ENCODE data around the gene ENPEP. TPM values are rescaled to one million over a fixed set of nuclear protein-coding genes. Genes with fewer than 3 reads are reported as not detected.

ENPEP gene
- total RNA-seq, 1 donor from 2014 or later, result not detected

DNA sequence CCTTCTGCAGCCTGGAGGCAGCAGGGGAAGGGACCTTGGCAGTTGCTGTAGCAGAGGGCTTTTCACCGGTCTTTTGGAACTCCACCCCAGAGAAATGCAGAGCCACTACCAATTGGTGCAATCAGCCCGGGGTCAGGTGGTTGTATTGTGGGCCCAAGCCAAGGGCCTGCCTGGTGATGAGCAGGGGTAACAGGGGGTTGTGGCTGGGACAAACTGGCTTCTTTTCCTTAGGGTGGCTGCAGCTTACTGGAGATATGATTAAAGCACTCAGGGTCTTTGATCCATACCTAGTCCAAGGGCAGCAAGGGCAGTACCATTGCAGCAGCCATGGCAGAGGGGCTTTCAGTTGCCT lies 28.1 kb downstream of the ENPEP start:
- ATAC-seq (ENCODE audit: low read depth) (no peak), DNase-seq (no peak)
- intact Hi-C loops (cut with micrococcal nuclease), result no loop called here
- no peaks in the 10 kb centered on the region for H3K36me3 Mint-ChIP-seq (ENCODE audit: low read depth)
- H3K27me3 Mint-ChIP-seq, result peaks cover 9% of the 10 kb centered on the region
- POLR2A ChIA-PET, result no interaction called here
- TF ChIP-seq CTCF (IDR thresholded peaks at IDR 0.05), result no peak
- no peaks in the 10 kb centered on the region for H3K9me3 Mint-ChIP-seq
- no peaks in the 10 kb centered on the region for H3K4me1 Mint-ChIP-seq
- no peak overlapping the region for H3K27ac Mint-ChIP-seq
- H3K4me3 Mint-ChIP-seq, result no peak overlapping the region
- CTCF ChIA-PET, result no interaction called here

DNA sequence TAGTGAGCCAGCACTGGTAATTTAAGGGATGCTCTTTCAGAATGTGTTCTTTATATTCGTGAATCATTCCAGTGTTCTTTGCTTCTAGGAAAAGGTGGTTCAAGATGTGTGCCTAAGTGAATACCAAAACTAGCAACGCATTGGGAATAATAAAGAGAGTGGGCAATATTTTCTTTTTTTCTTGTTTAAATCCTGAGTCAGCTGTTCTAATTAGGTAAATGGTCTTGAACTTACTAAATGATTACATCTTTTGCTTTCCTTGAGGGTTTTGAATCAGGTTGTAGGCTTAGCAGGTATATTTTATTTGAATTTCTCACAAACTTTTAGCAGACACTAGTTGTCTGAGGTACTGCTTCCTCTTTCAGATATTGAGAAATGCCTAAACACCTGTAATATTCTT lies 29.5 kb downstream of the ENPEP start:
- POLR2A ChIA-PET, result no interaction called here
- CTCF ChIA-PET, result interaction anchor here (1.4 kb wide), 1 partner anchor 13 kb away, joined by 3 read pairs; no protein-coding TSS in a partner anchor
- no peaks in the 10 kb centered on the region for H3K9me3 Mint-ChIP-seq
- intact Hi-C loops (cut with micrococcal nuclease), result no loop called here
- no peak for TF ChIP-seq CTCF (IDR thresholded peaks at IDR 0.05)
- ATAC-seq (ENCODE audit: low read depth) (no peak), DNase-seq (no peak)
- H3K4me1 Mint-ChIP-seq, result no peaks in the 10 kb centered on the region
- H3K4me3 Mint-ChIP-seq, result no peak overlapping the region
- no peak overlapping the region for H3K27ac Mint-ChIP-seq
- H3K36me3 Mint-ChIP-seq (ENCODE audit: low read depth), result no peaks in the 10 kb centered on the region
- H3K27me3 Mint-ChIP-seq, result peaks cover 9% of the 10 kb centered on the region

- H3K27me3 Mint-ChIP-seq, result peaks cover 4% of the 10 kb centered on the region
- no peaks in the 10 kb centered on the region for H3K36me3 Mint-ChIP-seq (ENCODE audit: low read depth)
- ATAC-seq (ENCODE audit: low read depth) (no peak), DNase-seq (no peak)
- no peaks in the 10 kb centered on the region for H3K4me1 Mint-ChIP-seq
- TF ChIP-seq CTCF (IDR thresholded peaks at IDR 0.05), result no peak
- intact Hi-C loops (cut with micrococcal nuclease), result no loop called here
- POLR2A ChIA-PET, result no interaction called here
- CTCF ChIA-PET, result interaction anchor here (0.6 to 14.3 kb wide), 8 partner anchors 8 to 512 kb away, joined by 3 to 232 read pairs (median 4); no protein-coding TSS in a partner anchor
- no peak overlapping the region for H3K27ac Mint-ChIP-seq
- H3K4me3 Mint-ChIP-seq, result no peak overlapping the region
- H3K9me3 Mint-ChIP-seq, result no peaks in the 10 kb centered on the region
Measured at GRCh38 chr4:110508827-110509710, 33.1 kb downstream of the ENPEP start.

GRCh38 chr4:110510277-110510676 lies 34.3 kb downstream of the ENPEP start:
- TF ChIP-seq CTCF (IDR thresholded peaks at IDR 0.05), result no peak
- no peak for ATAC-seq (ENCODE audit: low read depth)
- no peak for DNase-seq
- no peaks in the 10 kb centered on the region for H3K9me3 Mint-ChIP-seq
- POLR2A ChIA-PET, result no interaction called here
- H3K4me3 Mint-ChIP-seq, result no peak overlapping the region
- H3K36me3 Mint-ChIP-seq (ENCODE audit: low read depth), result no peaks in the 10 kb centered on the region
- intact Hi-C loops (cut with micrococcal nuclease), result loop anchor here (10.0 kb wide), 1 partner anchor 165 kb away; no protein-coding TSS in a partner anchor
- peaks cover 4% of the 10 kb centered on the region for H3K27me3 Mint-ChIP-seq
- CTCF ChIA-PET, result interaction anchor here (0.7 to 14.3 kb wide), 9 partner anchors 11 to 514 kb away, joined by 3 to 232 read pairs (median 5); no protein-coding TSS in a partner anchor
- no peak overlapping the region for H3K27ac Mint-ChIP-seq
- H3K4me1 Mint-ChIP-seq, result peaks cover 4% of the 10 kb centered on the region

DNA sequence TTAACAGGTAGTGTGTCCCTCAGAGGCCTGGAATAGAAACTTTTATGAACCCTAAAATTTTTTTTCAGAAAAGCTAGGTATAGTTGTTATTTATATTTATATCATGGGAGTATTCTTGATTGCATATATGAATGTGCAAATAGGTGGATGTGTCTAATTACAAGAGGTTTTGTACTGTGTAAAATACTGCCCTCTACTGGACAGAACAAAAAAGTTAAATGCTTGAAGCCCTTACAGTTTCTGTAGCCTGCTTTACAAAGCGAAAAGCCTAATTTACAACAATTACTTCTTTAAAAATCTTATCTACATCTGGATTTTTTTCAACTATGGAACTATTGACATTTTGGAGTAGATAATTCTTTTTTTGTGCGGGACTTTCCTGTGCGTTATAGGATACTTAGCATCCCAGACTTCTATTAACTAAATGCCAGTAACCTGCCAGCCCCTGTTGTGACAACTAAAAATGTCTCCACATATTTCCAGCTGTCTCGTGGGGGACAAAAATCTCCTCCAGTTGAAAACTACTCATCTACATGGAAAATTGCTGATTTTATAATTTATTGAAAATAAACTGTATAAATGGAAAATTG lies 35.1 kb downstream of the ENPEP start:
- Mint-ChIP-seq H3K27me3 (peaks cover 2% of the 10 kb centered on the region), H3K4me3 (no peak overlapping the region), H3K36me3 (ENCODE audit: low read depth) (no peaks in the 10 kb centered on the region), H3K4me1 (peaks cover 10% of the 10 kb centered on the region), H3K9me3 (no peaks in the 10 kb centered on the region), H3K27ac (no peak overlapping the region)
- TF ChIP-seq CTCF (IDR thresholded peaks at IDR 0.05), result peak; percentile 80
- DNase-seq, result no peak
- ChIA-PET POLR2A (interaction anchor here (0.6 kb wide), 1 partner anchor 469 kb away, joined by 3 read pairs; no protein-coding TSS in a partner anchor), CTCF (interaction anchor here (0.7 to 14.3 kb wide), 10 partner anchors 10 to 1218 kb away, joined by 3 to 232 read pairs (median 4); no protein-coding TSS in a partner anchor)
- intact Hi-C loops (cut with micrococcal nuclease), result loop anchor here (1.0 to 10.0 kb wide), 4 partner anchors 166 to 506 kb away; no protein-coding TSS in a partner anchor
- no peak for ATAC-seq (ENCODE audit: low read depth)
